Measurements from ENCODE around the gene RHOBTB3.

The RHOBTB3 gene

GRCh38 chr5:95770830-95771708 lies 39.9 kb downstream of the RHOBTB3 start:
- no peak for DNase-seq

- no peak for DNase-seq
Measured at GRCh38 chr5:95771892-95772291, 40.8 kb downstream of the RHOBTB3 start.

GRCh38 chr5:95773335-95774059 lies 42.4 kb downstream of the RHOBTB3 start:
- DNase-seq = no peak

GRCh38 chr5:95777441-95777840 lies 46.3 kb downstream of the RHOBTB3 start:
- DNase-seq = no peak

GRCh38 chr5:95778713-95779436 lies 47.7 kb downstream of the RHOBTB3 start:
- no peak for DNase-seq

GRCh38 chr5:95779611-95780010 lies 48.5 kb downstream of the RHOBTB3 start:
- DNase-seq = no peak

GRCh38 chr5:95780597-95780996 lies 49.5 kb downstream of the RHOBTB3 start:
- no peak for DNase-seq

- DNase-seq = peak; percentile 79
Measured at GRCh38 chr5:95781101-95781583, 50.0 kb downstream of the RHOBTB3 start.

- no peak for DNase-seq
Measured at GRCh38 chr5:95782181-95782580, 51.0 kb downstream of the RHOBTB3 start.

GRCh38 chr5:95783661-95784060 lies 52.5 kb downstream of the RHOBTB3 start:
- no peak for DNase-seq

GRCh38 chr5:95784514-95785302 lies 53.6 kb downstream of the RHOBTB3 start:
- DNase-seq = no peak

- no peak for DNase-seq
Measured at GRCh38 chr5:95786821-95787418, 55.8 kb downstream of the RHOBTB3 start.

- DNase-seq = no peak
Measured at GRCh38 chr5:95788493-95788892, 57.4 kb downstream of the RHOBTB3 start.

GRCh38 chr5:95791751-95792150 lies 60.6 kb downstream of the RHOBTB3 start:
- no peak for DNase-seq

GRCh38 chr5:95794070-95794516 lies 63.0 kb downstream of the RHOBTB3 start:
- no peak for DNase-seq

- no peak for DNase-seq
Measured at GRCh38 chr5:95797301-95797700, 66.2 kb downstream of the RHOBTB3 start.

GRCh38 chr5:95798048-95798447 lies 66.9 kb downstream of the RHOBTB3 start:
- no peak for DNase-seq

- no peak for DNase-seq
Measured at GRCh38 chr5:95798545-95798944, 67.4 kb downstream of the RHOBTB3 start.

- DNase-seq = no peak
Measured at GRCh38 chr5:95799191-95799835, 68.2 kb downstream of the RHOBTB3 start.

GRCh38 chr5:95800553-95800952 lies 69.4 kb downstream of the RHOBTB3 start:
- DNase-seq = no peak

GRCh38 chr5:95801532-95801931 lies 70.4 kb downstream of the RHOBTB3 start:
- DNase-seq = no peak

Data from CD4-positive, alpha-beta T cell treated with Interleukin-21 for 1 hour (primary cell).